ENCODE data around the gene RPA1. TPM values are rescaled to one million over a fixed set of nuclear protein-coding genes. Genes with fewer than 3 reads are reported as not detected.

The RPA1 gene
- total RNA-seq, 1 experiment from 2014 or later, result 198 TPM

- CTCF ChIA-PET, result no interaction called here
- peaks cover 30 to 37% of the 10 kb centered on the region in 2 experiments; a peak in 3 of 4 replicates for H3K36me3 ChIP-seq (ENCODE audit: control insufficient read depth in 1 of 2, insufficient read depth in 2 of 2, low read length in 2 of 2)
Observed at GRCh38 chr17:1872976-1873375, 43.2 kb downstream of the RPA1 start.

More at GRCh38 chr17:1872976-1873375, 43.2 kb downstream of the RPA1 start:
- Histone ChIP-seq H3K4me3 (replicated peaks in 1 of 2; ENCODE audit: low read depth in 1 of 2, low read length in 2 of 2) (no peak overlapping the region), H4K20me1 (ENCODE audit: insufficient read depth) (no peaks in the 10 kb centered on the region), H3K9ac (ENCODE audit: low read length) (no peak overlapping the region), H3K4me2 (ENCODE audit: low read length) (no peak overlapping the region), H3K27me3 (ENCODE audit: insufficient read depth, low read length) (no peaks in the 10 kb centered on the region), H3K79me2 (ENCODE audit: insufficient read depth, low read length) (peaks cover 23% of the 10 kb centered on the region; the same call in 1 of the 2 replicates), H2AFZ (ENCODE audit: low read depth, low read length, poor library complexity, severe bottlenecking) (no peak overlapping the region), H3K9me3 (ENCODE audit: control insufficient read depth in 1 of 2, insufficient read depth in 1 of 2, low read depth in 1 of 2, low read length in 2 of 2) (no peaks in the 10 kb centered on the region), H3K9me2 (ENCODE audit: insufficient read depth) (no peaks in the 10 kb centered on the region), H3K27ac (ENCODE audit: low read depth, low read length) (no peak overlapping the region), H3K4me1 (ENCODE audit: control insufficient read depth in 1 of 2, insufficient read depth in 2 of 2, low read length in 2 of 2) (no peaks in the 10 kb centered on the region)
- TF ChIP-seq EZH2 (IDR thresholded peaks at IDR 0.05) (no peak), SP1 (IDR thresholded peaks at IDR 0.05; ENCODE audit: low read depth) (no peak), EGR1 (IDR thresholded peaks at IDR 0.05; ENCODE audit: low read depth) (no peak), TCF7L2 (IDR thresholded peaks at IDR 0.05; ENCODE audit: borderline replicate concordance, extremely low read depth, insufficient read depth, insufficient read length) (no peak), ZFX (IDR thresholded peaks at IDR 0.05) (no peak), EZH2phosphoT487 (IDR thresholded peaks at IDR 0.05; ENCODE audit: borderline replicate concordance) (no peak), POLR2A (IDR thresholded peaks at IDR 0.05; ENCODE audit: borderline replicate concordance, extremely low read depth, insufficient read depth, insufficient read length) (no peak), RAD21 (IDR thresholded peaks at IDR 0.05; ENCODE audit: low read depth) (no peak), ZBTB33 (IDR thresholded peaks at IDR 0.05; ENCODE audit: extremely low read depth, insufficient replicate concordance, low read length) (no peak), POLR2AphosphoS5 (IDR thresholded peaks at IDR 0.05; ENCODE audit: low read depth, low read length) (no peak), ATF3 (IDR thresholded peaks at IDR 0.05) (no peak), REST (IDR thresholded peaks at IDR 0.05; ENCODE audit: low read depth) (no peak), FOSL1 (IDR thresholded peaks at IDR 0.05; ENCODE audit: low read depth) (no peak), CEBPB (IDR thresholded peaks at IDR 0.05; ENCODE audit: low read depth) (no peak), SRF (IDR thresholded peaks at IDR 0.05; ENCODE audit: low read depth) (no peak), ELF1 (IDR thresholded peaks at IDR 0.05; ENCODE audit: borderline replicate concordance, low read depth) (no peak), SIN3A (IDR thresholded peaks at IDR 0.05; ENCODE audit: low read depth) (no peak)
- RAD21 ChIA-PET (ENCODE audit: low non-redundant PET in 1 of 2, low total read pairs in 2 of 2, uncharacterized antibody in 2 of 2, unreplicated experiment in 2 of 2), result no interaction called here
- ATAC-seq, result no peak
- intact Hi-C loops (cut with micrococcal nuclease), result no loop called here
- POLR2A ChIA-PET, result no interaction called here
- BruUV-seq (replicated peaks), result no TSS peak
- no peak for DNase-seq (ENCODE audit: low read depth, low spot score)
